Stomach (tissue), 4 donors: Measurements from ENCODE around the gene DRG2.

ENCODE experiments used
- CTCF ChIP-seq, 7 experiments: fragments of 450-650 bp in 4 of 7; fragments of 200-600 bp in 3 of 7; sonication (generic) in 3 of 7; IDR thresholded peaks; one replicate each; pipeline ENCODE4 v1.5.1; 2016 to 2019; ENCODE audit warnings: antibody characterized with exemption in 7 of 7, control low read depth in 2 of 7, mild to moderate bottlenecking in 1 of 7
- EP300 ChIP-seq: sonication (generic); formaldehyde crosslinking; IDR thresholded peaks from one replicate; pipeline ENCODE4 v1.6.1; 2017; ENCODE audit warnings: antibody characterized with exemption
- POLR2A ChIP-seq, 4 donors: fragments of 450-650 bp; IDR thresholded peaks; one replicate each; pipeline ENCODE4 v1.6.1; 2016; ENCODE audit warnings: antibody characterized with exemption in 4 of 4, control low read depth in 2 of 4, mild to moderate bottlenecking in 1 of 4, moderate library complexity in 1 of 4
- POLR2AphosphoS5 ChIP-seq, 3 donors: sonication (generic); formaldehyde crosslinking; IDR thresholded peaks; one replicate each; pipeline ENCODE4 v1.6.1; 2016; ENCODE audit warnings: antibody characterized with exemption in 3 of 3

- TF ChIP-seq CTCF (IDR thresholded peaks at IDR 0.05), result no peak
- TF ChIP-seq POLR2AphosphoS5 (IDR thresholded peaks at IDR 0.05), result no peak
- TF ChIP-seq POLR2A (IDR thresholded peaks at IDR 0.05), result no peak
- TF ChIP-seq EP300, result no peak
Measured at GRCh38 chr17:18070861-18071340, 16.8 kb upstream of the DRG2 start.
